ENCODE results near the gene CRY1.
A peak's percentile ranks its signal among the peaks of the same experiment; 100 is the strongest.

Gene CRY1

GRCh38 chr12:106984588-106985137, 108.7 kb downstream of the CRY1 start:
- Histone ChIP-seq H3K14ac (ENCODE audit: low read length in 2 of 2) (no peak overlapping the region), H3K79me1 (replicated peaks; ENCODE audit: low read length, poor library complexity, severe bottlenecking) (peaks cover 20% of the 10 kb centered on the region), H3K4me1 (ENCODE audit: control insufficient read depth, insufficient read depth, low read depth, low read length) (peaks cover 10% of the 10 kb centered on the region), H3K27me3 (ENCODE audit: control insufficient read depth in 1 of 2, insufficient read depth in 1 of 2, low read length in 2 of 2) (no peaks in the 10 kb centered on the region), H4K91ac (ENCODE audit: low read length) (no peak overlapping the region), H3K23ac (ENCODE audit: low read length in 2 of 2) (no peak overlapping the region), H3K4me3 (ENCODE audit: insufficient read depth in 1 of 2, low read depth in 1 of 2, low read length in 2 of 2) (no peak overlapping the region), H3K18ac (ENCODE audit: low read depth in 1 of 2, low read length in 2 of 2) (no peak overlapping the region), H3K9me3 (ENCODE audit: control insufficient read depth, low read length) (no peaks in the 10 kb centered on the region), H4K8ac (ENCODE audit: low read length) (no peak overlapping the region), H3K27ac (ENCODE audit: low read length, poor library complexity, severe bottlenecking) (no peak overlapping the region), H2AFZ (ENCODE audit: low read depth, low read length) (no peak overlapping the region), H2BK5ac (ENCODE audit: low read depth, low read length, poor library complexity, severe bottlenecking) (no peak overlapping the region), H2AK5ac (ENCODE audit: low read length, severe bottlenecking) (no peak overlapping the region), H3K4me2 (ENCODE audit: low read length, poor library complexity, severe bottlenecking) (no peak overlapping the region), H2BK12ac (ENCODE audit: low read length in 2 of 2) (no peak overlapping the region), H3K36me3 (ENCODE audit: control insufficient read depth in 1 of 2, insufficient read depth in 2 of 2, low read depth in 1 of 2, low read length in 2 of 2) (peaks cover 5 to 12% of the 10 kb centered on the region in 2 experiments), H2BK15ac (ENCODE audit: low read depth, poor library complexity, severe bottlenecking) (no peak overlapping the region), H2BK120ac (ENCODE audit: low read depth, low read length) (no peak overlapping the region), H3K4ac (ENCODE audit: low read depth in 1 of 2, low read length in 2 of 2) (no peak overlapping the region), H3K9ac (ENCODE audit: low read length) (no peak overlapping the region)
- 95% methylated on average over 6 of the region's 6 CpGs for WGBS
- no peak for DNase-seq

GRCh38 chr12:106982229-106982628, 111.1 kb downstream of the CRY1 start:
- Histone ChIP-seq H3K4me3 (ENCODE audit: insufficient read depth in 1 of 2, low read depth in 1 of 2, low read length in 2 of 2) (no peak overlapping the region), H3K36me3 (ENCODE audit: control insufficient read depth in 1 of 2, insufficient read depth in 2 of 2, low read depth in 1 of 2, low read length in 2 of 2) (peaks cover 5 to 22% of the 10 kb centered on the region in 2 experiments), H2BK15ac (ENCODE audit: low read depth, poor library complexity, severe bottlenecking) (no peak overlapping the region)

GRCh38 chr12:106981788-106982187, 111.6 kb downstream of the CRY1 start:
- no peak overlapping the region for H4K91ac ChIP-seq (ENCODE audit: low read length)
- DNase-seq, result no peak

More at GRCh38 chr12:106982229-106982628, 111.1 kb downstream of the CRY1 start:
- Histone ChIP-seq H3K18ac (ENCODE audit: low read depth in 1 of 2, low read length in 2 of 2) (no peak overlapping the region), H3K79me1 (replicated peaks; ENCODE audit: low read length, poor library complexity, severe bottlenecking) (peaks cover 22% of the 10 kb centered on the region), H3K4ac (ENCODE audit: low read depth in 1 of 2, low read length in 2 of 2) (no peak overlapping the region), H2AFZ (ENCODE audit: low read depth, low read length) (no peak overlapping the region), H4K8ac (ENCODE audit: low read length) (no peak overlapping the region), H4K91ac (ENCODE audit: low read length) (no peak overlapping the region), H3K27me3 (ENCODE audit: control insufficient read depth in 1 of 2, insufficient read depth in 1 of 2, low read length in 2 of 2) (no peaks in the 10 kb centered on the region), H3K9me3 (ENCODE audit: control insufficient read depth, low read length) (no peaks in the 10 kb centered on the region), H2BK5ac (ENCODE audit: low read depth, low read length, poor library complexity, severe bottlenecking) (no peak overlapping the region), H2BK12ac (ENCODE audit: low read length in 2 of 2) (no peak overlapping the region), H3K4me1 (ENCODE audit: control insufficient read depth, insufficient read depth, low read depth, low read length) (peaks cover 10% of the 10 kb centered on the region), H3K23ac (ENCODE audit: low read length in 2 of 2) (no peak overlapping the region), H3K9ac (ENCODE audit: low read length) (peak overlapping the region; percentile 28), H3K4me2 (ENCODE audit: low read length, poor library complexity, severe bottlenecking) (no peak overlapping the region), H3K14ac (ENCODE audit: low read length in 2 of 2) (no peak overlapping the region), H2BK120ac (ENCODE audit: low read depth, low read length) (no peak overlapping the region), H3K27ac (ENCODE audit: low read length, poor library complexity, severe bottlenecking) (no peak overlapping the region), H2AK5ac (ENCODE audit: low read length, severe bottlenecking) (no peak overlapping the region)
- WGBS, result 100% methylated on average over 1 of the region's 1 CpG
- DNase-seq, result no peak

GRCh38 chr12:106980944-106981343, 112.4 kb downstream of the CRY1 start:
- H3K18ac ChIP-seq (ENCODE audit: low read depth in 1 of 2, low read length in 2 of 2), result peak overlapping the region in 1 of 2 experiments; percentile 56
- 88% methylated on average over 6 of the region's 7 CpGs for WGBS

More at GRCh38 chr12:106981788-106982187, 111.6 kb downstream of the CRY1 start:
- H3K79me1 ChIP-seq (replicated peaks; ENCODE audit: low read length, poor library complexity, severe bottlenecking), result peaks cover 22% of the 10 kb centered on the region
- no peak overlapping the region for H2BK15ac ChIP-seq (ENCODE audit: low read depth, poor library complexity, severe bottlenecking)
- no peaks in the 10 kb centered on the region for H3K27me3 ChIP-seq (ENCODE audit: control insufficient read depth in 1 of 2, insufficient read depth in 1 of 2, low read length in 2 of 2)
- H2AK5ac ChIP-seq (ENCODE audit: low read length, severe bottlenecking), result no peak overlapping the region
- no peak overlapping the region for H2BK120ac ChIP-seq (ENCODE audit: low read depth, low read length)
- no peak overlapping the region for H3K4ac ChIP-seq (ENCODE audit: low read depth in 1 of 2, low read length in 2 of 2)
- peaks cover 5 to 22% of the 10 kb centered on the region in 2 experiments for H3K36me3 ChIP-seq (ENCODE audit: control insufficient read depth in 1 of 2, insufficient read depth in 2 of 2, low read depth in 1 of 2, low read length in 2 of 2)
- peak overlapping the region in 1 of 2 experiments; percentile 34 for H3K23ac ChIP-seq (ENCODE audit: low read length in 2 of 2)
- WGBS, result no CpG with 5 or more reads among the region's 3 CpGs
- H3K18ac ChIP-seq (ENCODE audit: low read depth in 1 of 2, low read length in 2 of 2), result no peak overlapping the region
- no peak overlapping the region for H2AFZ ChIP-seq (ENCODE audit: low read depth, low read length)
- no peaks in the 10 kb centered on the region for H3K9me3 ChIP-seq (ENCODE audit: control insufficient read depth, low read length)
- H3K27ac ChIP-seq (ENCODE audit: low read length, poor library complexity, severe bottlenecking), result no peak overlapping the region
- no peak overlapping the region for H2BK12ac ChIP-seq (ENCODE audit: low read length in 2 of 2)
- no peak overlapping the region for H3K4me2 ChIP-seq (ENCODE audit: low read length, poor library complexity, severe bottlenecking)
- peak overlapping the region; percentile 28 for H3K9ac ChIP-seq (ENCODE audit: low read length)
- no peak overlapping the region for H3K4me3 ChIP-seq (ENCODE audit: insufficient read depth in 1 of 2, low read depth in 1 of 2, low read length in 2 of 2)
- H3K4me1 ChIP-seq (ENCODE audit: control insufficient read depth, insufficient read depth, low read depth, low read length), result peaks cover 10% of the 10 kb centered on the region
- H3K14ac ChIP-seq (ENCODE audit: low read length in 2 of 2), result no peak overlapping the region
- no peak overlapping the region for H4K8ac ChIP-seq (ENCODE audit: low read length)
- no peak overlapping the region for H2BK5ac ChIP-seq (ENCODE audit: low read depth, low read length, poor library complexity, severe bottlenecking)

More at GRCh38 chr12:106980944-106981343, 112.4 kb downstream of the CRY1 start:
- Histone ChIP-seq H3K4me1 (ENCODE audit: control insufficient read depth, insufficient read depth, low read depth, low read length) (peaks cover 10% of the 10 kb centered on the region), H3K9ac (ENCODE audit: low read length) (no peak overlapping the region), H3K79me1 (replicated peaks; ENCODE audit: low read length, poor library complexity, severe bottlenecking) (peaks cover 20% of the 10 kb centered on the region), H3K4ac (ENCODE audit: low read depth in 1 of 2, low read length in 2 of 2) (no peak overlapping the region), H2AFZ (ENCODE audit: low read depth, low read length) (no peak overlapping the region), H3K27me3 (ENCODE audit: control insufficient read depth in 1 of 2, insufficient read depth in 1 of 2, low read length in 2 of 2) (no peaks in the 10 kb centered on the region), H4K8ac (ENCODE audit: low read length) (no peak overlapping the region), H2BK12ac (ENCODE audit: low read length in 2 of 2) (no peak overlapping the region), H2AK5ac (ENCODE audit: low read length, severe bottlenecking) (no peak overlapping the region), H3K23ac (ENCODE audit: low read length in 2 of 2) (no peak overlapping the region), H2BK5ac (ENCODE audit: low read depth, low read length, poor library complexity, severe bottlenecking) (no peak overlapping the region), H2BK120ac (ENCODE audit: low read depth, low read length) (no peak overlapping the region), H3K4me2 (ENCODE audit: low read length, poor library complexity, severe bottlenecking) (no peak overlapping the region), H3K4me3 (ENCODE audit: insufficient read depth in 1 of 2, low read depth in 1 of 2, low read length in 2 of 2) (no peak overlapping the region), H3K36me3 (ENCODE audit: control insufficient read depth in 1 of 2, insufficient read depth in 2 of 2, low read depth in 1 of 2, low read length in 2 of 2) (peaks cover 5 to 28% of the 10 kb centered on the region in 2 experiments), H4K91ac (ENCODE audit: low read length) (no peak overlapping the region), H3K9me3 (ENCODE audit: control insufficient read depth, low read length) (no peaks in the 10 kb centered on the region), H2BK15ac (ENCODE audit: low read depth, poor library complexity, severe bottlenecking) (no peak overlapping the region), H3K27ac (ENCODE audit: low read length, poor library complexity, severe bottlenecking) (no peak overlapping the region), H3K14ac (ENCODE audit: low read length in 2 of 2) (peak overlapping the region in 1 of 2 experiments; percentile 27)
- no peak for DNase-seq
